Osteoblast (primary cell): Measurements from ENCODE around the gene ASPHD2. TPM values are rescaled to one million over a fixed set of nuclear protein-coding genes. Genes with fewer than 3 reads are reported as not detected.
A peak's percentile ranks its signal among the peaks of the same experiment; 100 is the strongest.

Source experiments
- DNase-seq: peaks from one replicate; pipeline ENCODE4 v3.0.0; 2011; ENCODE audit warnings: low spot score, mixed read lengths; ENCODE audit not compliant: insufficient read length; ENCODE audit errors: missing footprints
- H2AFZ ChIP-seq: 2 replicates; pipeline ENCODE4 v1.6.0; 2011; ENCODE audit warnings: mild to moderate bottlenecking, low read length
- H3K27ac ChIP-seq: 2 replicates; pipeline ENCODE4 v1.5.1; 2011; ENCODE audit warnings: mild to moderate bottlenecking, low read depth, low read length, moderate library complexity
- H3K27me3 ChIP-seq: 2 replicates; pipeline ENCODE4 v1.6.0; 2012; ENCODE audit warnings: mild to moderate bottlenecking, control low read depth, inconsistent platforms, low read length, moderate library complexity; ENCODE audit not compliant: insufficient read depth
- H3K36me3 ChIP-seq: 2 replicates; pipeline ENCODE4 v1.5.1; 2011; ENCODE audit warnings: mild to moderate bottlenecking, low read length, control low read depth, moderate library complexity; ENCODE audit not compliant: insufficient read depth
- H3K4me1 ChIP-seq: 2 replicates; pipeline ENCODE4 v1.5.1; 2011; ENCODE audit warnings: mild to moderate bottlenecking, low read length, control low read depth, moderate library complexity; ENCODE audit not compliant: insufficient read depth
- H3K4me2 ChIP-seq: 2 replicates; pipeline ENCODE4 v1.6.0; 2011; ENCODE audit warnings: mild to moderate bottlenecking, low read length; ENCODE audit not compliant: insufficient read depth
- H3K4me3 ChIP-seq: fragments of 200-600 bp; sonication (generic); 3 replicates; pipeline ENCODE4 v1.5.1; 2012; ENCODE audit warnings: mild to moderate bottlenecking, low read length, inconsistent platforms; ENCODE audit not compliant: insufficient read depth
- H3K79me2 ChIP-seq: 2 replicates; pipeline ENCODE4 v1.6.0; 2012; ENCODE audit warnings: mild to moderate bottlenecking, low read length, control low read depth, inconsistent platforms; ENCODE audit not compliant: insufficient read depth
- H3K9me3 ChIP-seq: 2 replicates; pipeline ENCODE4 v1.5.1; 2011; ENCODE audit warnings: low read depth, low read length, control low read depth
- H4K20me1 ChIP-seq: 2 replicates; pipeline ENCODE4 v1.6.0; 2012; ENCODE audit warnings: mild to moderate bottlenecking, low read length, control low read depth; ENCODE audit not compliant: insufficient read depth
- total RNA-seq: library from RNA; depleted of rRNA; stranded (reverse); fragments of >200 nt; gene quantifications from 2 replicates; pipeline ENCODE4 v1.2.3, GENCODE V29; 2012
- TF ChIP-seq, protein P1 (sequence below): IDR thresholded peaks from 2 replicates; pipeline ENCODE4 v1.5.1; 2011; ENCODE audit warnings: mild to moderate bottlenecking, low read depth, low read length, moderate library complexity; ENCODE audit errors: extremely low read depth

Gene ASPHD2
- total RNA-seq, 1 donor = 6.2 TPM

DNA sequence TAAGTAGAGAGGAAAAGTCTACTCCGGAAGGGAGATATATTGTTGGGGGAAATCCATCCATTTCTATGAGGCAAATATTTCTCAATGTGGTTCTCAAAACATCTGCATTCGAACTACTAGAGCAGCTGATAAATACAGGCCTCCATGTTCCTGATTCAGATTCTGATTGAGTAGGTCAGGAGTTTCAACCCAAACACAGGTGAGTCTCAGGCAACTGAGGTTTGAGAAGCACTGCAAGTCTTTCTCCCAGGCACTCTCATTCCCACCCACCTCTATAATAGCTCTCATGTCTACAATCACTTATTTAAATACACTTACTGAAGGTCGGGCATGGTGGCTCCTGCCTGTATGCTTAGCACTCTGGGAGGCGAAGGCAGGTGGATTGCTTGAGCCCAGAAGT, 14.7 kb upstream of the ASPHD2 start:
- no peaks in the 10 kb centered on the region for H3K9me3 ChIP-seq
- peaks cover 44% of the 10 kb centered on the region for H3K27me3 ChIP-seq
- no peak overlapping the region for H3K4me3 ChIP-seq
- no peaks in the 10 kb centered on the region for H3K36me3 ChIP-seq
- H3K79me2 ChIP-seq = no peaks in the 10 kb centered on the region
- TF ChIP-seq, protein P1, sequence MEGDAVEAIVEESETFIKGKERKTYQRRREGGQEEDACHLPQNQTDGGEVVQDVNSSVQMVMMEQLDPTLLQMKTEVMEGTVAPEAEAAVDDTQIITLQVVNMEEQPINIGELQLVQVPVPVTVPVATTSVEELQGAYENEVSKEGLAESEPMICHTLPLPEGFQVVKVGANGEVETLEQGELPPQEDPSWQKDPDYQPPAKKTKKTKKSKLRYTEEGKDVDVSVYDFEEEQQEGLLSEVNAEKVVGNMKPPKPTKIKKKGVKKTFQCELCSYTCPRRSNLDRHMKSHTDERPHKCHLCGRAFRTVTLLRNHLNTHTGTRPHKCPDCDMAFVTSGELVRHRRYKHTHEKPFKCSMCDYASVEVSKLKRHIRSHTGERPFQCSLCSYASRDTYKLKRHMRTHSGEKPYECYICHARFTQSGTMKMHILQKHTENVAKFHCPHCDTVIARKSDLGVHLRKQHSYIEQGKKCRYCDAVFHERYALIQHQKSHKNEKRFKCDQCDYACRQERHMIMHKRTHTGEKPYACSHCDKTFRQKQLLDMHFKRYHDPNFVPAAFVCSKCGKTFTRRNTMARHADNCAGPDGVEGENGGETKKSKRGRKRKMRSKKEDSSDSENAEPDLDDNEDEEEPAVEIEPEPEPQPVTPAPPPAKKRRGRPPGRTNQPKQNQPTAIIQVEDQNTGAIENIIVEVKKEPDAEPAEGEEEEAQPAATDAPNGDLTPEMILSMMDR = no peak
- H3K4me2 ChIP-seq = no peak overlapping the region
- no peak for DNase-seq
- peaks cover 12% of the 10 kb centered on the region for H3K4me1 ChIP-seq
- H3K27ac ChIP-seq = no peak overlapping the region
- H2AFZ ChIP-seq = no peak overlapping the region
- H4K20me1 ChIP-seq = no peaks in the 10 kb centered on the region

GRCh38 chr22:26416256-26416655, 12.8 kb upstream of the ASPHD2 start:
- Histone ChIP-seq H3K4me1 (peaks cover 12% of the 10 kb centered on the region), H3K79me2 (no peaks in the 10 kb centered on the region), H3K4me3 (no peak overlapping the region), H4K20me1 (no peaks in the 10 kb centered on the region), H3K4me2 (no peak overlapping the region), H3K27ac (no peak overlapping the region), H3K36me3 (no peaks in the 10 kb centered on the region), H3K9me3 (no peaks in the 10 kb centered on the region), H2AFZ (no peak overlapping the region), H3K27me3 (peaks cover 41% of the 10 kb centered on the region)
- TF ChIP-seq, protein P1 = no peak
- no peak for DNase-seq

DNA sequence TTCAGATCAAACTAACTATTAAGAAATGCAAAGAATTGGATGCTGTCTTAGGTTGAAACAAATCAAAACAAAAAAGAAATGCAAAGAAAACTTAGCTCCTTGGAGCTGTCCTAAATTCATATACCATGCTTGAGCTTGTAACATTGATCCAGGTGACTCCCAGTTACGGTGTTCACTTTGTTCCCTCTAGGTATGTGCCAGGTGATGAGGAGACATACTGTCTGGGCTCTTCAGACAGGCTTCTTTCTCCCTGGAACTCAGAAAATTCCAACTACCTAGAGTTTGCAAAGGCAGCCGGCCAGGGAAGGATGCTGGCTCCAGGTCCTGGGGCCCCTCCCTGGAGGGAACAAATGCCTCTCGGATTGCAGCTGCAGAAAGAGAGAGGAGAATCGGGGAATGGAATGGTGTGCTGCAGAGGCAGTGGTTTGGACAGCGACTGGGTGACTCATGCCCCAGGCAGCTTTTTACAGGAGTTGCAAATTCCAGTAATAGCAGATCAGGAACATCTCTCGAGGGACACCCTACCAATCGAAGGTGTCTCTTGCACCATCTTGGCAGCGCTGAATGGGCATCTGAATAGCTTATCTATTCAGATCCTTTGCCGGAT, 12.3 kb upstream of the ASPHD2 start:
- no peak overlapping the region for H3K27ac ChIP-seq
- peak; percentile 84 for DNase-seq
- no peaks in the 10 kb centered on the region for H4K20me1 ChIP-seq
- H3K9me3 ChIP-seq = no peaks in the 10 kb centered on the region
- H3K36me3 ChIP-seq = no peaks in the 10 kb centered on the region
- TF ChIP-seq, protein P1 = no peak
- H3K27me3 ChIP-seq = peaks cover 37% of the 10 kb centered on the region
- H3K4me3 ChIP-seq = no peak overlapping the region
- peaks cover 12% of the 10 kb centered on the region for H3K4me1 ChIP-seq
- H3K4me2 ChIP-seq = peak overlapping the region; percentile 34
- no peaks in the 10 kb centered on the region for H3K79me2 ChIP-seq
- H2AFZ ChIP-seq = no peak overlapping the region

- Histone ChIP-seq H3K4me3 (no peak overlapping the region), H3K9me3 (no peaks in the 10 kb centered on the region), H3K4me1 (peaks cover 12% of the 10 kb centered on the region), H3K27me3 (peaks cover 30% of the 10 kb centered on the region), H3K79me2 (no peaks in the 10 kb centered on the region), H3K4me2 (peak overlapping the region; percentile 34), H3K27ac (no peak overlapping the region), H2AFZ (no peak overlapping the region), H3K36me3 (no peaks in the 10 kb centered on the region), H4K20me1 (no peaks in the 10 kb centered on the region)
- TF ChIP-seq, protein P1 = no peak
- DNase-seq = no peak
These were observed 11.7 kb upstream of the ASPHD2 start for GRCh38 chr22:26417406-26417805.
